GM12892 (cell line): ENCODE measurements around the gene TAS2R16.

Source experiments
- POLR2A ChIP-seq: IDR thresholded peaks from 2 replicates; pipeline ENCODE4 v1.6.1; 2011; ENCODE audit warnings: low read depth, low read length, control low read depth
- POLR2AphosphoS5 ChIP-seq: IDR thresholded peaks from 2 replicates; pipeline ENCODE4 v1.6.1; 2011; ENCODE audit warnings: low read depth, low read length, control low read depth
- TAF1 ChIP-seq: IDR thresholded peaks from 2 replicates; pipeline ENCODE4 v1.6.1; 2011; ENCODE audit warnings: low read depth, mild to moderate bottlenecking, control low read depth, low read length, borderline replicate concordance

GRCh38 chr7:123034106-123034505, 38.6 kb upstream of the TAS2R16 start:
- TF ChIP-seq POLR2AphosphoS5 (no peak), POLR2A (no peak), TAF1 (no peak)
